ENCODE measurements around the gene SRSF8. TPM values are rescaled to one million over a fixed set of nuclear protein-coding genes. Genes with fewer than 3 reads are reported as not detected.

The SRSF8 gene
- polyA plus RNA-seq, 1 of the 3 experiments (the other 2 are of a cell fraction): 25.4 TPM

DNA sequence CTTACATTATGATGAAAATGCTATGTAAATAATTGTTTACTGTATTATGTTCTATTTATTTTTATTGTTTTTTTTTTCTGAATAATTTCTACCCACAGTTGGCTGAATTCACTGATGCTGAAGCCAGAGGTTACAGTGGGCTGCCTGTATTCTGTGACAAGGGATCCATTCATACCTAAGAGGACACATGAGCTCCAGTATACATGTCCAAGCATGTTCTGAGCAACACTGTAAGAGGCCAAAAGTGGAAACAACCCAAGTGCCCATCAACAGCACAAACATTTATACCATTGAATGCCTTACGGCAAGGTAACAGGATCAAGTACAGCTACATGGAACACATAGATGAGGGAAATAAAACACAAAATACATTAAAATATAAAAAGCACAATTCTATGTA, 1.4 kb upstream of the SRSF8 start:
- H3K27me3 ChIP-seq (ENCODE audit: insufficient read depth): no peaks in the 10 kb centered on the region
- H3K9ac ChIP-seq: no peak overlapping the region
- no peak for DNase-seq
- H3K4me1 ChIP-seq (ENCODE audit: control insufficient read depth in 1 of 2, insufficient read depth in 2 of 2, low read depth in 1 of 2, low read length in 1 of 2): peaks cover 7 to 8% of the 10 kb centered on the region in 2 experiments; a peak in 3 of 4 replicates
- H3K4me2 ChIP-seq: no peak overlapping the region
- TF ChIP-seq, protein P1, sequence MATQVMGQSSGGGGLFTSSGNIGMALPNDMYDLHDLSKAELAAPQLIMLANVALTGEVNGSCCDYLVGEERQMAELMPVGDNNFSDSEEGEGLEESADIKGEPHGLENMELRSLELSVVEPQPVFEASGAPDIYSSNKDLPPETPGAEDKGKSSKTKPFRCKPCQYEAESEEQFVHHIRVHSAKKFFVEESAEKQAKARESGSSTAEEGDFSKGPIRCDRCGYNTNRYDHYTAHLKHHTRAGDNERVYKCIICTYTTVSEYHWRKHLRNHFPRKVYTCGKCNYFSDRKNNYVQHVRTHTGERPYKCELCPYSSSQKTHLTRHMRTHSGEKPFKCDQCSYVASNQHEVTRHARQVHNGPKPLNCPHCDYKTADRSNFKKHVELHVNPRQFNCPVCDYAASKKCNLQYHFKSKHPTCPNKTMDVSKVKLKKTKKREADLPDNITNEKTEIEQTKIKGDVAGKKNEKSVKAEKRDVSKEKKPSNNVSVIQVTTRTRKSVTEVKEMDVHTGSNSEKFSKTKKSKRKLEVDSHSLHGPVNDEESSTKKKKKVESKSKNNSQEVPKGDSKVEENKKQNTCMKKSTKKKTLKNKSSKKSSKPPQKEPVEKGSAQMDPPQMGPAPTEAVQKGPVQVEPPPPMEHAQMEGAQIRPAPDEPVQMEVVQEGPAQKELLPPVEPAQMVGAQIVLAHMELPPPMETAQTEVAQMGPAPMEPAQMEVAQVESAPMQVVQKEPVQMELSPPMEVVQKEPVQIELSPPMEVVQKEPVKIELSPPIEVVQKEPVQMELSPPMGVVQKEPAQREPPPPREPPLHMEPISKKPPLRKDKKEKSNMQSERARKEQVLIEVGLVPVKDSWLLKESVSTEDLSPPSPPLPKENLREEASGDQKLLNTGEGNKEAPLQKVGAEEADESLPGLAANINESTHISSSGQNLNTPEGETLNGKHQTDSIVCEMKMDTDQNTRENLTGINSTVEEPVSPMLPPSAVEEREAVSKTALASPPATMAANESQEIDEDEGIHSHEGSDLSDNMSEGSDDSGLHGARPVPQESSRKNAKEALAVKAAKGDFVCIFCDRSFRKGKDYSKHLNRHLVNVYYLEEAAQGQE (IDR thresholded peaks at IDR 0.05; ENCODE audit: low read depth, low read length): no peak
- no peak for TF ChIP-seq CHD2 (IDR thresholded peaks at IDR 0.05; ENCODE audit: low read length, partially characterized antibody)
- no peak for TF ChIP-seq ELF1 (IDR thresholded peaks at IDR 0.05)
- TF ChIP-seq GATA2 (CRISPR knock-in tag; IDR thresholded peaks at IDR 0.05): no peak
- TF ChIP-seq NRF1 (IDR thresholded peaks at IDR 0.05; ENCODE audit: low read depth, low read length): no peak
- TF ChIP-seq POLR2AphosphoS5 (IDR thresholded peaks at IDR 0.05; ENCODE audit: low read depth, low read length): no peak
- H3K4me3 ChIP-seq (ENCODE audit: low read depth in 2 of 2, low read length in 1 of 2): no peak overlapping the region
- H3K79me2 ChIP-seq (ENCODE audit: insufficient read depth): peaks cover 23% of the 10 kb centered on the region
- no peak overlapping the region for H3K27ac ChIP-seq (ENCODE audit: low read depth in 2 of 2, low read length in 1 of 2)
- no peaks in the 10 kb centered on the region for H4K20me1 ChIP-seq (ENCODE audit: insufficient read depth)
- 100% methylated on average over 1 of the region's 1 CpG for WGBS (ENCODE audit: low lambda C conversion rate)
- no peak overlapping the region for H2AFZ ChIP-seq (ENCODE audit: low read depth)
- H3K9me2 ChIP-seq: no peaks in the 10 kb centered on the region
- ChIA-PET CTCF (interaction anchor here (0.6 to 6.4 kb wide), 2 partner anchors 25 to 480 kb away, joined by 3 to 52 read pairs; partner anchors contain the start of gene ENDOD1), POLR2A (no interaction called here)
- no peaks in the 10 kb centered on the region for H3K9me3 ChIP-seq
- peaks cover 0 to 6% of the 10 kb centered on the region in 2 experiments for H3K36me3 ChIP-seq (replicated peaks in 1 of 2; ENCODE audit: control insufficient read depth in 1 of 2, insufficient read depth in 2 of 2, low read length in 1 of 2)
- H3F3A ChIP-seq (replicated peaks; ENCODE audit: insufficient read depth): peaks cover 18% of the 10 kb centered on the region

DNA sequence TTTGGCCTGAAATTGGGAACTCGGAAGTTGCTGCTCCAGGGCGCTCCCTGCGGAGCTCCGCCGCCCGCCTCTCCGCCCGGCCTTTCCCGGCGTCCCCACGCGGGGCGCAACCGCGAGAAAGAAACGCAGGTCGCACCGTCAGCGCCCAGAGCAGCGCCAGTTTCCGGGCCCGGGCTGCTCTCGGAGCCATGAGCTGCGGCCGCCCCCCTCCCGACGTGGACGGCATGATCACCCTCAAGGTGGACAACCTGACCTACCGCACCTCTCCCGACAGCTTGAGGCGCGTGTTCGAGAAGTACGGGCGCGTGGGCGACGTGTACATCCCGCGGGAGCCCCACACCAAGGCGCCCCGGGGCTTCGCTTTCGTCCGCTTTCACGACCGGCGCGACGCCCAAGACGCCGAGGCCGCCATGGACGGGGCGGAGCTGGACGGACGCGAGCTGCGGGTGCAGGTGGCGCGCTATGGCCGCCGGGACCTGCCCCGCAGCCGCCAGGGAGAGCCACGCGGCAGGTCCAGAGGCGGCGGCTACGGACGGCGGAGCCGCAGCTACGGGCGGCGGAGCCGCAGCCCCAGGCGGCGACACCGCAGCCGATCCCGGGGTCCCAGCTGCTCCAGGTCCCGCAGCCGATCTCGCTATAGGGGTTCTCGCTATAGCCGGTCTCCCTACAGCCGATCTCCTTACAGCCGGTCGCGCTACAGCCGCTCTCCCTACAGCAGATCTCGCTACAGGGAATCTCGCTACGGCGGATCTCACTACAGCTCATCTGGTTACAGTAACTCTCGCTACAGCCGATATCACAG, 521 bp downstream of the SRSF8 start:
- POLR2A ChIA-PET: interaction anchor here (0.6 to 2.8 kb wide), 9 partner anchors 23 to 722 kb away, joined by 3 to 21 read pairs (median 3); partner anchors contain the start of genes CWC15, ENDOD1, FAM76B and KDM4D
- 4% methylated on average over 16 of the region's 98 CpGs for WGBS (ENCODE audit: low lambda C conversion rate)
- Histone ChIP-seq H3K36me3 (replicated peaks in 1 of 2; ENCODE audit: control insufficient read depth in 1 of 2, insufficient read depth in 2 of 2, low read length in 1 of 2) (peaks cover 12 to 16% of the 10 kb centered on the region in 2 experiments), H2AFZ (ENCODE audit: low read depth) (peak overlapping the region; percentile 74), H3K4me2 (peak overlapping the region; percentile 83), H3K9ac (peak overlapping the region; percentile 74), H3K9me3 (no peaks in the 10 kb centered on the region), H3K4me1 (ENCODE audit: control insufficient read depth in 1 of 2, insufficient read depth in 2 of 2, low read depth in 1 of 2, low read length in 1 of 2) (peaks cover 7 to 8% of the 10 kb centered on the region in 2 experiments; a peak in 3 of 4 replicates), H3K27ac (ENCODE audit: low read depth in 2 of 2, low read length in 1 of 2) (peak overlapping the region; percentile 79 to 96), H3K27me3 (ENCODE audit: insufficient read depth) (no peaks in the 10 kb centered on the region), H3K9me2 (no peaks in the 10 kb centered on the region), H3K4me3 (ENCODE audit: low read depth in 2 of 2, low read length in 1 of 2) (peak overlapping the region; percentile 90 to 98), H3K79me2 (ENCODE audit: insufficient read depth) (peaks cover 25% of the 10 kb centered on the region), H3F3A (replicated peaks; ENCODE audit: insufficient read depth) (peaks cover 18% of the 10 kb centered on the region), H4K20me1 (ENCODE audit: insufficient read depth) (no peaks in the 10 kb centered on the region)
- peak; percentile 78 for DNase-seq
- CTCF ChIA-PET: interaction anchor here (0.6 to 6.4 kb wide), 31 partner anchors 9 to 1327 kb away, joined by 3 to 52 read pairs (median 4); partner anchors contain the start of genes AMOTL1, ENDOD1 and SESN3
- TF ChIP-seq ELF1 (IDR thresholded peaks at IDR 0.05) (0 out of 2 replicates have a peak, but pooled peaks have one; percentile 20), TAF1 (IDR thresholded peaks at IDR 0.05; ENCODE audit: borderline replicate concordance, low read depth, low read length) (peak; percentile 65; the same call in 1 of the 2 replicates), RFX5 (IDR thresholded peaks at IDR 0.05; ENCODE audit: low read length) (no peak), NRF1 (IDR thresholded peaks at IDR 0.05; ENCODE audit: low read depth, low read length) (no peak), TCF12 (IDR thresholded peaks at IDR 0.05) (0 out of 2 replicates have a peak, but pooled peaks have one; percentile 23), RXRA (IDR thresholded peaks at IDR 0.05; ENCODE audit: borderline replicate concordance, low read depth) (no peak), EZH2phosphoT487 (IDR thresholded peaks at IDR 0.05; ENCODE audit: borderline replicate concordance, low read depth) (no peak), FOXM1 (IDR thresholded peaks at IDR 0.05; ENCODE audit: low read depth) (no peak), POLR2AphosphoS5 (IDR thresholded peaks at IDR 0.05; ENCODE audit: low read depth, low read length) (peak; percentile 55; the same call in 1 of the 2 replicates), SMC3 (IDR thresholded peaks at IDR 0.05; ENCODE audit: low read depth, low read length) (no peak), MEF2A (IDR thresholded peaks at IDR 0.05; ENCODE audit: borderline replicate concordance, low read depth) (no peak), SIN3A (IDR thresholded peaks at IDR 0.05; ENCODE audit: borderline replicate concordance, low read depth, low read length) (peak; percentile 55; the same call in 1 of the 2 replicates)
- TF ChIP-seq, protein P2, sequence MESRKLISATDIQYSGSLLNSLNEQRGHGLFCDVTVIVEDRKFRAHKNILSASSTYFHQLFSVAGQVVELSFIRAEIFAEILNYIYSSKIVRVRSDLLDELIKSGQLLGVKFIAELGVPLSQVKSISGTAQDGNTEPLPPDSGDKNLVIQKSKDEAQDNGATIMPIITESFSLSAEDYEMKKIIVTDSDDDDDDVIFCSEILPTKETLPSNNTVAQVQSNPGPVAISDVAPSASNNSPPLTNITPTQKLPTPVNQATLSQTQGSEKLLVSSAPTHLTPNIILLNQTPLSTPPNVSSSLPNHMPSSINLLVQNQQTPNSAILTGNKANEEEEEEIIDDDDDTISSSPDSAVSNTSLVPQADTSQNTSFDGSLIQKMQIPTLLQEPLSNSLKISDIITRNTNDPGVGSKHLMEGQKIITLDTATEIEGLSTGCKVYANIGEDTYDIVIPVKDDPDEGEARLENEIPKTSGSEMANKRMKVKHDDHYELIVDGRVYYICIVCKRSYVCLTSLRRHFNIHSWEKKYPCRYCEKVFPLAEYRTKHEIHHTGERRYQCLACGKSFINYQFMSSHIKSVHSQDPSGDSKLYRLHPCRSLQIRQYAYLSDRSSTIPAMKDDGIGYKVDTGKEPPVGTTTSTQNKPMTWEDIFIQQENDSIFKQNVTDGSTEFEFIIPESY (IDR thresholded peaks at IDR 0.05; ENCODE audit: borderline replicate concordance, low read depth): peak; percentile 66; the same call in 1 of the 2 replicates
- TF ChIP-seq, protein P3, sequence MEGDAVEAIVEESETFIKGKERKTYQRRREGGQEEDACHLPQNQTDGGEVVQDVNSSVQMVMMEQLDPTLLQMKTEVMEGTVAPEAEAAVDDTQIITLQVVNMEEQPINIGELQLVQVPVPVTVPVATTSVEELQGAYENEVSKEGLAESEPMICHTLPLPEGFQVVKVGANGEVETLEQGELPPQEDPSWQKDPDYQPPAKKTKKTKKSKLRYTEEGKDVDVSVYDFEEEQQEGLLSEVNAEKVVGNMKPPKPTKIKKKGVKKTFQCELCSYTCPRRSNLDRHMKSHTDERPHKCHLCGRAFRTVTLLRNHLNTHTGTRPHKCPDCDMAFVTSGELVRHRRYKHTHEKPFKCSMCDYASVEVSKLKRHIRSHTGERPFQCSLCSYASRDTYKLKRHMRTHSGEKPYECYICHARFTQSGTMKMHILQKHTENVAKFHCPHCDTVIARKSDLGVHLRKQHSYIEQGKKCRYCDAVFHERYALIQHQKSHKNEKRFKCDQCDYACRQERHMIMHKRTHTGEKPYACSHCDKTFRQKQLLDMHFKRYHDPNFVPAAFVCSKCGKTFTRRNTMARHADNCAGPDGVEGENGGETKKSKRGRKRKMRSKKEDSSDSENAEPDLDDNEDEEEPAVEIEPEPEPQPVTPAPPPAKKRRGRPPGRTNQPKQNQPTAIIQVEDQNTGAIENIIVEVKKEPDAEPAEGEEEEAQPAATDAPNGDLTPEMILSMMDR (IDR thresholded peaks at IDR 0.05): peak; percentile 50

Data from SK-N-SH (cell line).